K562 (cell line): Measurements from ENCODE around the gene SAPCD1. TPM values are rescaled to one million over a fixed set of nuclear protein-coding genes. Genes with fewer than 3 reads are reported as not detected.

Experiments
- ATAC-seq: fragments of 200-7000 bp; cut with Tn5 transposase; 3 replicates; pipeline ENCODE4 v1.9.1; 2020; ENCODE audit warnings: moderate library complexity
- BruUV-seq: library from RNA; stranded (reverse); fragments of 400-500 nt; replicated peaks from 2 replicates; lab custom pipeline; 2021; lab: Mats Ljungman, UMichigan
- CTCF ChIA-PET: fragments of 300-600 bp; formaldehyde crosslinking; extraction: SDS; loops from one replicate; lab custom pipeline; 2021; ENCODE audit warnings: low intra/inter-chr PET ratio; lab: Yijun Ruan, JAX
- POLR2A ChIA-PET: fragments of 300-600, 350-650 bp; sonication (Branson Sonifier 250); formaldehyde crosslinking; extraction: SDS; loops from one replicate; lab custom pipeline; 2021; ENCODE audit warnings: antibody characterized with exemption, inconsistent platforms; lab: Yijun Ruan, JAX
- DNase-seq, 4 experiments: peaks; one replicate each; pipeline versions ENCODE4 v3.0.0 to v3.0.0-alpha.2; 2011 to 2018; ENCODE audit warnings: low spot score in 3 of 4, mixed read lengths in 3 of 4; ENCODE audit errors: extremely low read depth in 1 of 4
- FAIRE-seq: peaks from 2 replicates; lab custom pipeline; 2011; peaks lifted over from hg19 to GRCh38; lab: Jason Lieb, UNC
- H2AFZ ChIP-seq: 2 replicates; pipeline ENCODE4 v1.6.0; 2011; ENCODE audit warnings: low read depth, low read length, control low read depth, inconsistent platforms
- H3K27ac ChIP-seq: fragments of 200-600 bp; 3 replicates; pipeline ENCODE4 v1.8.0; 2011; ENCODE audit warnings: low read depth, mild to moderate bottlenecking, control low read depth, inconsistent platforms, low read length, moderate library complexity, mixed read lengths; ENCODE audit errors: extremely low read depth
- H3K27me3 ChIP-seq, 2 experiments: fragments of 300-600 bp in 1 of 2; 2 replicates in 1 of 2; 3 replicates in 1 of 2; pipeline versions ENCODE4 v1.6.0 to v1.8.0; 2011; ENCODE audit warnings: inconsistent platforms in 2 of 2, low read length in 2 of 2, mild to moderate bottlenecking in 1 of 2, mixed read lengths in 1 of 2, moderate library complexity in 1 of 2; ENCODE audit not compliant: control insufficient read depth in 2 of 2, insufficient read depth in 2 of 2
- H3K36me3 ChIP-seq: fragments of 300-600 bp; 3 replicates; pipeline ENCODE4 v1.8.0; 2011; ENCODE audit warnings: mild to moderate bottlenecking, low read length, inconsistent platforms; ENCODE audit not compliant: control insufficient read depth, insufficient read depth
- H3K4me1 ChIP-seq, 2 experiments: fragments of 200-600 bp in 1 of 2; replicated peaks in 1 of 2; 2 replicates in 1 of 2; 3 replicates in 1 of 2; pipeline versions ENCODE4 v1.5.1 to v1.8.0; 2011; ENCODE audit warnings: inconsistent platforms in 2 of 2, low read length in 2 of 2, mild to moderate bottlenecking in 1 of 2, mixed read lengths in 1 of 2, moderate library complexity in 1 of 2; ENCODE audit not compliant: control insufficient read depth in 2 of 2, insufficient read depth in 2 of 2
- H3K4me2 ChIP-seq: 2 replicates; pipeline ENCODE4 v1.6.1; 2011; ENCODE audit warnings: low read length, control low read depth, inconsistent platforms, mixed read lengths; ENCODE audit not compliant: insufficient read depth
- H3K4me3 ChIP-seq: fragments of 200-600 bp; sonication (generic), shearing (Covaris generic); 2 replicates; pipeline ENCODE4 v1.5.1; 2016; ENCODE audit warnings: control low read depth, inconsistent platforms
- H3K79me2 ChIP-seq: fragments of 200-600 bp; 3 replicates; pipeline ENCODE4 v1.8.0; 2011; ENCODE audit warnings: low read length, inconsistent platforms; ENCODE audit not compliant: control insufficient read depth, insufficient read depth
- H3K9ac ChIP-seq, 2 experiments: 2 replicates each; pipeline versions ENCODE4 v1.6.0 to v1.6.1; 2011; ENCODE audit warnings: low read depth in 2 of 2, low read length in 2 of 2, control low read depth in 1 of 2, inconsistent platforms in 1 of 2, mild to moderate bottlenecking in 1 of 2, mixed read lengths in 1 of 2; ENCODE audit not compliant: insufficient read depth in 1 of 2
- H3K9me1 ChIP-seq: one replicate; pipeline ENCODE4 v1.6.0; 2011; ENCODE audit warnings: inconsistent platforms, mild to moderate bottlenecking, low read length, moderate library complexity; ENCODE audit not compliant: control insufficient read depth, insufficient read depth
- H3K9me3 ChIP-seq: replicated peaks from 2 replicates; pipeline ENCODE4 v1.5.1; 2011; ENCODE audit warnings: low read depth, low read length, inconsistent platforms; ENCODE audit not compliant: control insufficient read depth, insufficient read depth
- H4K20me1 ChIP-seq: replicated peaks from 2 replicates; pipeline ENCODE4 v1.6.1; 2011; ENCODE audit warnings: low read length, inconsistent platforms, mixed read lengths; ENCODE audit not compliant: control insufficient read depth, insufficient read depth
- CBX8 ChIP-seq: fragments of 200-600 bp; sonication (generic); IDR thresholded peaks from 2 replicates; pipeline ENCODE4 v1.6.1; 2012; ENCODE audit warnings: borderline replicate concordance, mixed run types, low read depth, mild to moderate bottlenecking, moderate library complexity, mixed read lengths, low read length, control low read depth, inconsistent platforms; ENCODE audit not compliant: poor library complexity, severe bottlenecking; ENCODE audit errors: extremely low read depth
- CEBPG ChIP-seq, 3 experiments: fragments of 200-800 bp in 1 of 3; sonication (Bioruptor generic) in 1 of 3; sonication (generic) in 1 of 3; formaldehyde crosslinking in 1 of 3; IDR thresholded peaks in 2 of 3; conservative IDR thresholded peaks in 1 of 3; 2 replicates each; pipeline versions ENCODE4 v1.6.1 to v1.8.0; 2016 to 2022; ENCODE audit warnings: missing compliant biosample characterization in 2 of 3, missing genetic modification characterization in 2 of 3, mild to moderate bottlenecking in 1 of 3, missing genetic modification reagents in 1 of 3
- CUX1 ChIP-seq: fragments of 200-800 bp; sonication (Bioruptor generic); IDR thresholded peaks from 2 replicates; pipeline ENCODE4 v1.6.1; 2016; ENCODE audit warnings: missing genetic modification characterization, missing compliant biosample characterization
- NCOA1 ChIP-seq: fragments of 450-650 bp; IDR thresholded peaks from 2 replicates; pipeline ENCODE4 v1.6.1; 2016; ENCODE audit warnings: low read depth
- NFE2 ChIP-seq: IDR thresholded peaks from 2 replicates; pipeline ENCODE4 v1.6.1; 2014; ENCODE audit warnings: antibody characterized with exemption, low read depth
- OTX1 ChIP-seq: fragments of 450-650 bp; formaldehyde crosslinking; IDR thresholded peaks from 2 replicates; pipeline ENCODE4 v1.4.0; 2022; ENCODE audit warnings: mild to moderate bottlenecking
- PCBP2 ChIP-seq: fragments of 200-400 bp; formaldehyde crosslinking; IDR thresholded peaks from 2 replicates; pipeline ENCODE4 v1.6.1; 2018; ENCODE audit warnings: low read length, low read depth, mild to moderate bottlenecking, moderate library complexity; ENCODE audit not compliant: poor library complexity, severe bottlenecking
- PHF21A ChIP-seq: fragments of 450-650 bp; IDR thresholded peaks from 2 replicates; pipeline ENCODE4 v1.6.1; 2017; ENCODE audit warnings: low read depth, borderline replicate concordance
- PML ChIP-seq: IDR thresholded peaks from 2 replicates; pipeline ENCODE4 v1.6.1; 2012; ENCODE audit warnings: low read length, inconsistent platforms
- POLR2AphosphoS5 ChIP-seq: IDR thresholded peaks from 2 replicates; pipeline ENCODE4 v1.6.1; 2011; ENCODE audit warnings: mild to moderate bottlenecking, low read depth, low read length, moderate library complexity; ENCODE audit not compliant: control insufficient read depth, insufficient read depth
- PTRF ChIP-seq: fragments of 450-650 bp; IDR thresholded peaks from 2 replicates; pipeline ENCODE4 v1.6.1; 2016; ENCODE audit warnings: mild to moderate bottlenecking, missing genetic modification characterization, missing compliant biosample characterization
- SAFB ChIP-seq: fragments of 200-400 bp; formaldehyde crosslinking; IDR thresholded peaks from 2 replicates; pipeline ENCODE4 v1.6.1; 2017; ENCODE audit warnings: low read depth, low read length, borderline replicate concordance
- SMAD4 ChIP-seq: fragments of 250-450 bp; sonication (Bioruptor Pico); conservative IDR thresholded peaks from 2 replicates; pipeline ENCODE4 v1.8.0; 2021; ENCODE audit warnings: inconsistent platforms, mild to moderate bottlenecking, moderate library complexity
- TAF1 ChIP-seq: IDR thresholded peaks from 2 replicates; pipeline ENCODE4 v1.6.1; 2011; ENCODE audit warnings: mild to moderate bottlenecking, low read length, moderate library complexity; ENCODE audit not compliant: insufficient read depth, control insufficient read depth, severe bottlenecking; ENCODE audit errors: extremely low read depth
- TEAD4 ChIP-seq, 2 experiments: sonication (generic) in 1 of 2; formaldehyde crosslinking in 1 of 2; IDR thresholded peaks; 2 replicates each; pipeline versions ENCODE4 v1.6.1 to v1.8.0; 2012 to 2022; ENCODE audit warnings: borderline replicate concordance in 1 of 2, inconsistent platforms in 1 of 2, low read length in 1 of 2, mild to moderate bottlenecking in 1 of 2, missing genetic modification reagents in 1 of 2
- WHSC1 ChIP-seq: IDR thresholded peaks from one replicate; pipeline ENCODE4 v1.6.1; 2012; ENCODE audit warnings: low read length, control low read depth, inconsistent platforms
- ZNF695 ChIP-seq: fragments of 450-650 bp; formaldehyde crosslinking; IDR thresholded peaks from 2 replicates; pipeline ENCODE4 v1.4.0; 2020; ENCODE audit warnings: mild to moderate bottlenecking, moderate library complexity
- WGBS: fragments of 100-300 bp; shearing (Covaris generic); methylation state at CpG from one replicate; pipeline ENCODE4 v1.1.6; 2016; ENCODE audit warnings: low coverage, mixed read lengths; ENCODE audit not compliant: insufficient coverage; ENCODE audit errors: missing lambda C conversion rate; 5-methylcytosine and 5-hydroxymethylcytosine counted together
- in situ Hi-C: fragments of 300-500 bp; cut with MboI; formaldehyde crosslinking; loops from 4 replicates; pipeline ENCODE4 v1.15.0; 2018; ENCODE audit warnings: inconsistent platforms, mixed read lengths
- intact Hi-C: fragments of 100-400 bp; cut with micrococcal nuclease; formaldehyde crosslinking; loops from 2 replicates; pipeline ENCODE4 v1.14.2; 2022
- polyA plus RNA-seq, 8 experiments: library from polyadenylated mRNA; depleted of rRNA in 4 of 8; stranded (reverse) in 5 of 8; unstranded in 3 of 8; fragments of >200 nt; fragmentation: Nextera tagmentation in 2 of 8; fragmentation: Illumina TruSeq in 1 of 8; extraction: Ambion mirVana in 2 of 8; extraction: Trizol in 1 of 8; gene quantifications; 2 replicates each; pipeline versions ENCODE4 v1.2.1 to v1.2.3, GENCODE V29; 2011 to 2014; ENCODE audit warnings: inconsistent platforms in 1 of 8, missing spikeins in 1 of 8
- total RNA-seq, 7 experiments: library from RNA; depleted of rRNA in 6 of 7; stranded (reverse); fragments of >200 nt in 6 of 7; fragmentation: Illumina TruSeq in 2 of 7; extraction: Trizol in 2 of 7; gene quantifications; 2 replicates each; pipeline versions ENCODE4 v1.2.1 to v1.2.3, GENCODE V29; 2011 to 2021; ENCODE audit warnings: low replicate concordance in 1 of 7

SAPCD1 gene
- total and polyA plus RNA-seq, 9 of the 15 experiments (the other 6 are each of a cell fraction or from before 2014, with no cell fraction given) = 2.6 to 30.2 (median 7.4) TPM

GRCh38 chr6:31732029-31732428 is 30.4 kb upstream of the SAPCD1 start:
- Histone ChIP-seq H3K4me2 (no peak overlapping the region), H3K4me1 (peaks cover 43 to 59% of the 10 kb centered on the region in 2 experiments), H3K36me3 (peaks cover 72% of the 10 kb centered on the region), H2AFZ (no peak overlapping the region), H3K9me1 (peaks cover 5% of the 10 kb centered on the region), H4K20me1 (peaks cover 24% of the 10 kb centered on the region), H3K79me2 (peaks cover 65% of the 10 kb centered on the region), H3K9ac (no peak overlapping the region), H3K4me3 (no peak overlapping the region), H3K9me3 (no peaks in the 10 kb centered on the region), H3K27ac (peak overlapping the region; percentile 19; the same call in 1 of the 3 replicates), H3K27me3 (no peaks in the 10 kb centered on the region)
- intact Hi-C loops = loop anchor here (10.0 kb wide), 1 partner anchor 243 kb away; the partner anchor contains the start of gene DXO
- ATAC-seq (no peak), DNase-seq (no peak), FAIRE-seq (no peak)
- CTCF ChIA-PET = no interaction called here
- POLR2A ChIA-PET = interaction anchor here (0.6 to 15.0 kb wide), 10 partner anchors 3 to 607 kb away, joined by 3 to 236 read pairs (median 13); partner anchors contain the start of genes ABHD16A, C6orf47, CLIC1 and CSNK2B
- in situ Hi-C loops = no loop called here
- 69% methylated on average over 3 of the region's 3 CpGs for WGBS
- no TSS peak for BruUV-seq
- TF ChIP-seq PML (no peak), WHSC1 (no peak), OTX1 (no peak), TAF1 (no peak), NCOA1 (no peak), TEAD4 (IDR thresholded peaks at IDR 0.05; ENCODE audit: low read length) (no peak; the same call in 1 of the 2 replicates), TEAD4 (CRISPR knock-in tag; IDR thresholded peaks at IDR 0.05; ENCODE audit: borderline replicate concordance) (no peak), POLR2AphosphoS5 (peak; percentile 32; the same call in 1 of the 2 replicates), PTRF (tag) (no peak), ZNF695 (0 out of 2 replicates have a peak, but pooled peaks have one; percentile 52), SAFB (no peak), PCBP2 (no peak), CEBPG (CRISPR knock-in tag; IDR thresholded peaks at IDR 0.05) (no peak), CEBPG (tag; conservative IDR thresholded peaks at IDR 0.05 in 1 of 2, IDR thresholded peaks at IDR 0.05 in 1 of 2) (no peak), PHF21A (no peak), CBX8 (no peak), SMAD4 (CRISPR knock-in tag) (no peak), NFE2 (no peak), CUX1 (CRISPR knock-in tag) (no peak)
